GM21367 (cell line): Measurements from ENCODE around the gene CR1.
"Not testable (repeated sequence)": the region's sequence is repeated elsewhere in the genome, so short reads cannot be mapped to it uniquely, and the experiment has no call there.

Source experiments
- ATAC-seq: cut with Tn5 transposase; IDR thresholded peaks from one replicate; pipeline ENCODE4 v1.9.1; 2021; ENCODE audit not compliant: unreplicated experiment

CR1 gene

GRCh38 chr1:207495801-207496792, at the start of gene CR1:
Gene CR1, plus strand, starts transcription at chr1:207496157. Its CDS starts 111 bp downstream, at chr1:207496268.
- ATAC-seq = peak; percentile 39

DNA sequence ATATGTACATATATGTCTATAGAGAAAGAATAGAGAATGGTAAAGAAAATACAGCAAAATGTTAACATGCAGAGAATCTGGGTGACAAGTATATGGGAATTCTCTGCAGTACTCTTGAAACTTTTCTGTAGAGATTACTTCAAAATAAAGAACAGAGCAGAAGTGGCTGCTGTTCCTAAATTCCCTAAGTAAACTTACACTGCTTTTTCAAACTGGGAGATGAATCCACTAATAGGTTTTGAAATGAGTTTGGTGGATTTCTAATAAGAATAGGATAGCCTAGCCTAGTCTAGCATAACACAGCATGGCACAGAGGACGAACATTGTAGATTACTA, 42.3 kb upstream of the CR1 start:
- ATAC-seq = no peak

DNA sequence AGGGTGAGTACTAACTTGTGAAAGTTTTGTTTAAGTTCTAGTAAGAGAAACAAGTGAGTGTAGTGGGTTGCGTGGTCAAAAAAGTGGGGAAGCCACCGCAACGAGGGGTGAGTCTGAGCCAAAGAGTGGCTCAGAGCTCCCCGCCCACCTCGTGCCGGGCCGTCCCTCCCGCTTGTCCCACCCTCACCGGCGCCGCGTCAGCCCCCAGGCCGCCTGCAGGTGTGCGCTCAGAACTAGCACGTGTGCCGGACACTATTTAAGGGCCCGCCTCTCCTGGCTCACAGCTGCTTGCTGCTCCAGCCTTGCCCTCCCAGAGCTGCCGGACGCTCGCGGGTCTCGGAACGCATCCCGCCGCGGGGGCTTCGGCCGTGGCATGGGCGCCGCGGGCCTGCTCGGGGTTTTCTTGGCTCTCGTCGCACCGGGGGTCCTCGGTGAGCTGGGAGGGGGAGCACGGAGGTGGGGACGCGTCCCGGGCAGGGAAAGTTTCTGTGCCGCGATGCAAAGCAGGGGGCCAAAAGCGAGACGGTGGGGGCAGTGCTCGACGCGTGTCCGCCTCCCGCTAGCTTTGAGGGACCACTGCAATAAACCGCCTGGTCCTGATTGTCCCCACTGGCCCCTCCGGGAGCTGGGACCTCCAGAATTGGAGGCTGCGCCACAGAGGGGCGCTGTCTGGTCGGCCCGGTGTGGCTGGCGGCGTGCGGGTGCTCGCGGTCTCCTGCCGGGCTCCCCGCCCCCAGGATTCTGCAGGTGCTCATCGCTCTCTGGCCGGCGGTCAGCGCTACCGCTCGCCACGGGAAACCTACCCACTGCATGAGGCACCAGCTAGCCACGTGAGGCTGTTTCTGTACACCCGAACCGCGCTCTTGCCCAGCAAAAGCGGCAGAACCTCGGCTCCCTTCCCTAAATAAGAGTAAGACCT, 41.7 kb upstream of the CR1 start, which contains the start of gene CR2:
CR2 (plus strand) TSS at position 283 of the 919 bp plus-strand sequence; CDS start at position 374, 91 bp downstream.
- ATAC-seq = peak; percentile 75

DNA sequence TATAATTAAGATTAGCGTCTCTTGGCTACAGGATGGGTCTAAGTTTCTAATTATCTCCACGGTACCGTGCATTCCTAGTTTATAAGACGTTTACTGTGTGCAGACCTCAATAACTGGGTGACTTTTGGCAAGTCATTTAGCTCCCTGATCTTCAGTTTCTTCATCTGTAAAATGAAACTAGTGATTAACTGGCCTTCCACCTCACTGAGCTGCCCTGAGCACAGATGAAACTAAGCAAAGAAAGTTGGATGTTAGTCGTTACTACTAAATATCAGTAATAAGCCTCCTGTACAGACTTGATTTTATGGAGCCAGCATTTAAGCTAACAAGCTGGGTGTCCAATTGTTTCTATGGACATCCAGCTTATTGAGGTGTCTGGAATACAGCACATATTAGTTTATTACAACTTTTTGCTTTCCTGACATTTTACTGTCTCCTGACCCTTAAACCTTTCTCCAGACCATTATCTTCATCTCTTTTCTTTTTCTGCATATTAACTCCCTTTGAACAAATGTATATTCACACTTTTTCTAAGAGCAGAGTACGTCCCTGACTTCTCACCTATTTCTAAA, 40.7 kb upstream of the CR1 start:
- ATAC-seq = no peak

- ATAC-seq = no peak
Observed at GRCh38 chr1:207458414-207458813, 37.5 kb upstream of the CR1 start.

GRCh38 chr1:207459008-207459407, 36.9 kb upstream of the CR1 start:
- no peak for ATAC-seq

GRCh38 chr1:207461649-207462048, 34.3 kb upstream of the CR1 start:
- ATAC-seq = no peak

- no peak for ATAC-seq
Observed at GRCh38 chr1:207462535-207462934, 33.4 kb upstream of the CR1 start.

DNA sequence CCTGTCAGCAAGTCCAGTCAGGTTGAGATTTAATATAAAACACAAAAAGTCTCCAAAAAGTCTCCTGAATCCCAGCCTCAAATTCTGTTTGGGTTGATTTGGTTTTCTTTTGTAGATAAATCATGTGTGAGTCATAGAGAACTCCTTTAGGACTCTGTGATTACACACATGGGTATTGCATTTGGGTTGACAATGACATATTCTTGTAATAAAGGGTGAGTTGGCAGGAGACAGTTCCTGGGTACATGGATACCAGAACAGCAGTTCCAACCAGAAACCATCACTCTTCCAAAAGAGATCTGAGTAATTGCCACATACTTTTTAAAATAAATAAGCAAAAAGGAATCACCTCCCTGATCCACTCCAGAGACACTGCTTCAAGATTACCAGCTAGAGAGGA, 32.9 kb upstream of the CR1 start:
- ATAC-seq = no peak

GRCh38 chr1:207463571-207463970, 32.4 kb upstream of the CR1 start:
- ATAC-seq = no peak

DNA sequence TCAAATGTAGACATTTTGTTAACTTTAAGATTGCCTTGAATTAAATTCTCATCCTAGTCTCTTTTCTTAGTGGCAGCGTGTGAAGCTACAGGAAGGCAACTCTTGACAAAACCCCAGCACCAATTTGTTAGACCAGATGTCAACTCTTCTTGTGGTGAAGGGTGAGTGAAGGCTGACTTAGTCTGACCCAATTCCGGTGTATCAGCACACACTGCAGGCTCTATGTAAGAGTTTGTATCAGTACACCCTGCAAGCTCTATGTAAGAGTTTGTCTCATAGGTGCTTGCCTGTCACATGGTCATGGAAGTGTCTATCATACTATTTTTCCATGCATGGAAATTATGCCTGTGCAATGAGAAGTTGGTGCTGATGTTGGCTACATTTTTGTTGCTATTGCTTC, 25.0 kb upstream of the CR1 start:
- ATAC-seq = no peak

GRCh38 chr1:207474210-207474609, 21.7 kb upstream of the CR1 start:
- no peak for ATAC-seq

DNA sequence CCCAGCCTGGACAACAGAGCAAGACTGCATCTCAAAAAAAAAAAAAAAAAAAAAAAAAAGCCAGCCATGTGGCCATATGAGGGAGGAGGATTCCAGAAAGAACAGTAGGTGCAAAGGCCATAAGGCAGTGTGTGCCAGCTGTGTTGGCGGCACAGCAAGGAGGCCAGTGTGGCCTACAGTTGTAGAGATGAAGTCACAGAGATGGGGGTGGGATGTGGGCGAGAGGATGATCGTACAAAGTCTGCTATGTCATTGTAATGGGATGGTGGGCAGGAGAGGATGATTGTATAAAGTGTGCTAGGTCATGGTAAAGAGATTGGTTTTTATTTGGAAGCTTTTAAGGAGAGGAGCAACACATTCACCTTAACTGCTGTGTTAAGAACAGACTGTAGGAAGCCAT, 9.8 kb upstream of the CR1 start:
- no peak for ATAC-seq

- no peak for ATAC-seq
Observed at GRCh38 chr1:207487636-207488035, 8.3 kb upstream of the CR1 start.

- no peak for ATAC-seq
Observed at GRCh38 chr1:207493212-207493611, 2.7 kb upstream of the CR1 start.

GRCh38 chr1:207494171-207494570, 1.8 kb upstream of the CR1 start:
- no peak for ATAC-seq

- ATAC-seq = not testable (repeated sequence)
Observed at GRCh38 chr1:207495281-207495680, 676 bp upstream of the CR1 start.

DNA sequence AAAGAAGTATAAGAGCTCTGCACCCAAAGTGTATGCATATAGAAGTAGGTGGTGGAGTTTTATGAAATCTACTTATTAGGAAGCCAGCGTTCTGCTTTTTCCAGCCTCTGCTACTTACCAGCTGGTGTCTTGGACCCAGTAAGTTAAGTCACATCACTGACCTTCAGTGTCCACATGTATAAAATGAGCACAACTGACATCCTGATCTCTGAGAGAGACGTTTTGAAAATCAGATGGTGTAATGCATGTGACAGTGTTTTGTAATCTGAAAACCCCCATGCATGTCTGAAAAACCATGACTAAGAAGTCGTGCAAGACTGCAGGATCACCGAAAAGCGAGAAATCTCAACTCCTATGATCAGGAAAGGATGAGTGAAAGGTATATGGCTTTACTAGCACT, 2.0 kb downstream of the CR1 start:
- ATAC-seq = no peak

GRCh38 chr1:207499573-207499972, 3.6 kb downstream of the CR1 start:
- ATAC-seq = peak; percentile 35

GRCh38 chr1:207500306-207500705, 4.3 kb downstream of the CR1 start:
- no peak for ATAC-seq

- ATAC-seq = no peak
Observed at GRCh38 chr1:207501071-207501470, 5.1 kb downstream of the CR1 start.
